Stimulated activated CD8-positive, alpha-beta memory T cell treated with anti-CD3 and anti-CD28 coated beads, Interleukin-12 subunit alpha, Interleukin-12 subunit beta, amount 100 ng/mL, for 4 hours (primary cell): ENCODE measurements around the gene DACT2.
"Not testable (repeated sequence)": the region's sequence is repeated elsewhere in the genome, so short reads cannot be mapped to it uniquely, and the experiment has no call there.

ENCODE experiments used
- DNase-seq: peaks from one replicate; pipeline ENCODE4 v3.0.0-alpha.2; 2020; ENCODE audit warnings: low read depth

Gene DACT2

GRCh38 chr6:168301648-168302398, 17.8 kb downstream of the DACT2 start:
- DNase-seq, result no peak

- no peak for DNase-seq
Measured at GRCh38 chr6:168300975-168301647, 18.5 kb downstream of the DACT2 start.

GRCh38 chr6:168299541-168300511, 19.8 kb downstream of the DACT2 start:
- DNase-seq, result no peak

GRCh38 chr6:168297643-168298042, 21.9 kb downstream of the DACT2 start:
- no peak for DNase-seq

- DNase-seq, result no peak
Measured at GRCh38 chr6:168294901-168295300, 24.7 kb downstream of the DACT2 start.

GRCh38 chr6:168293636-168294530, 25.7 kb downstream of the DACT2 start:
- no peak for DNase-seq

- DNase-seq, result no peak
Measured at GRCh38 chr6:168292826-168293225, 26.8 kb downstream of the DACT2 start.

GRCh38 chr6:168291450-168291849, 28.1 kb downstream of the DACT2 start:
- DNase-seq, result no peak

- no peak for DNase-seq
Measured at GRCh38 chr6:168290095-168290494, 29.5 kb downstream of the DACT2 start.

- DNase-seq, result no peak
Measured at GRCh38 chr6:168289571-168289962, 30.0 kb downstream of the DACT2 start.

- no peak for DNase-seq
Measured at GRCh38 chr6:168288781-168289570, 30.6 kb downstream of the DACT2 start.

- not testable (repeated sequence) for DNase-seq
Measured at GRCh38 chr6:168287460-168287859, 32.1 kb downstream of the DACT2 start.

GRCh38 chr6:168286771-168287446, 32.7 kb downstream of the DACT2 start:
- not testable (repeated sequence) for DNase-seq

GRCh38 chr6:168286116-168286515, 33.5 kb downstream of the DACT2 start:
- DNase-seq, result no peak

GRCh38 chr6:168285456-168285855, 34.1 kb downstream of the DACT2 start:
- DNase-seq, result no peak

- no peak for DNase-seq
Measured at GRCh38 chr6:168284187-168284586, 35.4 kb downstream of the DACT2 start.

- no peak for DNase-seq
Measured at GRCh38 chr6:168283686-168284025, 35.9 kb downstream of the DACT2 start.

GRCh38 chr6:168282985-168283685, 36.4 kb downstream of the DACT2 start:
- DNase-seq, result no peak

- no peak for DNase-seq
Measured at GRCh38 chr6:168281826-168282225, 37.8 kb downstream of the DACT2 start.
